Activated naive CD4-positive, alpha-beta T cell treated with anti-CD3 and anti-CD28 coated beads, Interleukin-2, amount 10 ng/mL, durations not matched to agents 7 days and 5 days (primary cell): ENCODE results near the gene HSPA9.

ENCODE experiments used
- CTCF ChIA-PET: fragments of 350-600 bp; sonication (Branson Sonifier 250); formaldehyde crosslinking; loops from one replicate; lab custom pipeline; 2021; ENCODE audit warnings: antibody characterized with exemption; lab: Charles Lee
- DNase-seq: peaks from one replicate; pipeline ENCODE4 v3.0.0-alpha.2; 2020
- H3K27ac Mint-ChIP-seq: one replicate; pipeline ENCODE4 v1.8.0; 2021; ENCODE audit warnings: mild to moderate bottlenecking, moderate library complexity, mixed read lengths
- H3K27me3 Mint-ChIP-seq: one replicate; pipeline ENCODE4 v1.8.0; 2021; ENCODE audit warnings: mild to moderate bottlenecking, mixed read lengths
- H3K36me3 Mint-ChIP-seq: one replicate; pipeline ENCODE4 v1.8.0; 2021; ENCODE audit warnings: mixed read lengths
- H3K4me1 Mint-ChIP-seq: one replicate; pipeline ENCODE4 v1.8.0; 2021; ENCODE audit warnings: mixed read lengths
- H3K4me3 Mint-ChIP-seq: one replicate; pipeline ENCODE4 v1.8.0; 2021; ENCODE audit warnings: mild to moderate bottlenecking, moderate library complexity, mixed read lengths
- H3K9me3 Mint-ChIP-seq: one replicate; pipeline ENCODE4 v1.8.0; 2021; ENCODE audit warnings: mixed read lengths

HSPA9 gene

DNA sequence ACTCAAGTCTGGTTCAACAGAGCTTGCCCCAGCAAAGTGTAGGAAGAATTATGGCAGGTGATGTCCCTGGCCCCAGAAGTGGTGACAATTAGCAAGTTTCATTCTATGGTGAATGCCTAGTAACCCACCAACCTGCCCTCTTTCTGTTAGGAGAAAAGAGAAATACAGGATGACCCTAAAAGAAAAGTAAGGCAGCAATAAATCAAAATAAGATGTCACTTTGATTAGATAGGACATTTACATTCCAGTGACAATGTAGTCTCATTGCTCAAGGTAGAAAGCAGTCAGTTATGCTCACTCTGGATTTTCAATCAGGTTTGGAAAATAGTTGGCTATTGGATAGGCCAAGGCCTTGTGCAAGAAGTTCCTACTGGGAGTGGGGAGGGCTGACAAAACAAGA is 5.6 kb upstream of the HSPA9 start:
- Mint-ChIP-seq H3K36me3 (peaks cover 2% of the 10 kb centered on the region), H3K4me1 (peaks cover 15% of the 10 kb centered on the region), H3K4me3 (no peak overlapping the region), H3K27ac (no peak overlapping the region), H3K9me3 (no peaks in the 10 kb centered on the region), H3K27me3 (peaks cover 24% of the 10 kb centered on the region)
- no peak for DNase-seq
- CTCF ChIA-PET, result interaction anchor here (1.1 to 3.2 kb wide), 2 partner anchors 15 to 681 kb away, joined by 3 to 17 read pairs; no protein-coding TSS in a partner anchor

DNA sequence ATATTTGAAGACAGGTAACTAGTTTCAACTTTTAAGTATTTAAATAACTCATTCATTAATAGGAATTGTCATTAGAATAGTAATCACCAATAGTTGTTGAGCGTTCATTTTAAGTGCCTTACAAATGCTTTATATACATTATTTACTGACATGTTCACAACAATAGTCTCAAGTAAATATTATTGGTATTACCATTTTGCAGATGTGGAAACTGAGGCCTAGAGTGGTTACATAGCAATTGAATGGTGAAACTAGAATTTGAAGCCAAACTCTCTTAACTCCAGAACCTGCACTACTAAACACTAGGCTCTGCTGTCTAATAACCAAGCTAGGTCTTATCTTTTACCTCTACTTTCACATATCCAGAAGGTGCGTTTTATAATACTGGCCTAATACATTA is 4.8 kb upstream of the HSPA9 start:
- peaks cover 4% of the 10 kb centered on the region for H3K36me3 Mint-ChIP-seq
- CTCF ChIA-PET, result interaction anchor here (0.6 to 3.2 kb wide), 20 partner anchors 8 to 682 kb away, joined by 3 to 17 read pairs (median 3); no protein-coding TSS in a partner anchor
- DNase-seq, result no peak
- no peak overlapping the region for H3K27ac Mint-ChIP-seq
- H3K9me3 Mint-ChIP-seq, result no peaks in the 10 kb centered on the region
- peaks cover 20% of the 10 kb centered on the region for H3K27me3 Mint-ChIP-seq
- H3K4me3 Mint-ChIP-seq, result no peak overlapping the region
- H3K4me1 Mint-ChIP-seq, result peaks cover 17% of the 10 kb centered on the region

DNA sequence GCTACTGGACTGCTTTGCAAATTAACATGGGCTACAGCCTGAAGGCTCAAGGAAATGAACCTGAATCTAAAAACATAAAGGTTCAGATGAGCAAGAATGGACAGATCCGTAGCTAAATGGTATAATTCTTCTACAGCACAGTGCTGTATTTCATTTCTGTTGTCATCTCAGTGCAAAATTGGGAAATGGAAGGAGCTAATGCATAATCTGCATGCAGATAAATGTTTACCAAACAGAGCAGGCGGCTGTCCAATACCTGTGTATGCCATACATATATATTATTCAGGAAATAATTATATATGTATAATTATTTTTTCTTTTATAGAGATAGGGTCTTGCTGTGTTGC is 4.3 kb upstream of the HSPA9 start:
- peaks cover 9% of the 10 kb centered on the region for H3K36me3 Mint-ChIP-seq

DNA sequence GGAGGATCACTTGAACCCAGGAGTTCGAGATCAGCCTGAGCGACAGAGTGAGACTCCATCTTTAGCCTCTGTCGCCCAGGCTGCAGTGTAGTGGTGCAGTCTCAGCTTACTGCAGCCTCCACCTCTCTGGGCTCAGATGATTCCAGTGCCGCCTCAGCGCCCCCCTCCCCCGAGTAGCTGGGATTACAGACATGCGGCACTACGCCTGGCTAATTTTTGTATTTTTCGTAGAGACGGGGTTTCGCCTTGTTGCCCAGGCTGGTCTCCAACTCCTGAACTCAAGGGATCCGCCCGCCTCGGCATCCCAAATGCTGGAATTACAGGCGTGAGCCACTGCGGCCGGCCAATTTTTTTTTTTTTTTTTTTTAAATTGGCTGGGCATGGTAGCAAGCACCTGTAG is 2.3 kb upstream of the HSPA9 start:
- H3K4me1 Mint-ChIP-seq, result peaks cover 34% of the 10 kb centered on the region
- no peak overlapping the region for H3K4me3 Mint-ChIP-seq
- CTCF ChIA-PET, result interaction anchor here (0.8 kb wide), 1 partner anchor 16 kb away, joined by 3 read pairs; no protein-coding TSS in a partner anchor
- peaks cover 23% of the 10 kb centered on the region for H3K36me3 Mint-ChIP-seq
- H3K9me3 Mint-ChIP-seq, result no peaks in the 10 kb centered on the region
- no peaks in the 10 kb centered on the region for H3K27me3 Mint-ChIP-seq
- DNase-seq, result no peak
- peak overlapping the region; percentile 56 for H3K27ac Mint-ChIP-seq

More for the DNA sequence above, 4.3 kb upstream of the HSPA9 start:
- Mint-ChIP-seq H3K9me3 (no peaks in the 10 kb centered on the region), H3K27me3 (peaks cover 16% of the 10 kb centered on the region), H3K4me3 (no peak overlapping the region), H3K4me1 (peaks cover 21% of the 10 kb centered on the region), H3K27ac (no peak overlapping the region)
- DNase-seq, result no peak
- CTCF ChIA-PET, result interaction anchor here (0.6 to 3.2 kb wide), 24 partner anchors 9 to 683 kb away, joined by 3 to 17 read pairs (median 3); no protein-coding TSS in a partner anchor

DNA sequence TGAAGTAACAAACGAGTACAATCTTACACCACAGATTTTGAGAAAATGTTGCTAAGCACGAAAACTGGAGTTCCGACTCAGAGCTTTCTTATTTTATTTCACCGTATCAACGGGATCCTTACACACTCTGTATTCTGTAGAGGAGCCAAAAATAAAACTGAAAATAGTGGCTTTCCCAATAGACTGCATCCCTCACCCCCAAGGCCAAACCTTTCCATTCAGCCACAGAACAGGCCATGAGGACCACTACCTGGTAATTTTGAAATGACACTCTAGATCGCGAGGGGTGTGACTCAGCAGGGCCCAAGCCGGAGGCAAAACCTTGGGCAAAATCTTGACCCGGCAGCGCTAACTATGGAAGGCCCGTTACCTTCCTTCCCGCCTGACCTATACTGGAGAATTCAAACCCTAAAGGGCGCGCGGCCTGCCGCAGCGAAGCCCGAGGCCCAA is 432 bp downstream of the HSPA9 start:
- no peak for DNase-seq
- H3K27me3 Mint-ChIP-seq, result no peaks in the 10 kb centered on the region
- peak overlapping the region; percentile 99 for H3K27ac Mint-ChIP-seq
- peak overlapping the region; percentile 93 for H3K4me3 Mint-ChIP-seq
- H3K36me3 Mint-ChIP-seq, result peaks cover 39% of the 10 kb centered on the region
- CTCF ChIA-PET, result interaction anchor here (1.5 kb wide), 1 partner anchor 221 kb away, joined by 4 read pairs; no protein-coding TSS in a partner anchor
- peaks cover 48% of the 10 kb centered on the region for H3K4me1 Mint-ChIP-seq
- no peaks in the 10 kb centered on the region for H3K9me3 Mint-ChIP-seq

DNA sequence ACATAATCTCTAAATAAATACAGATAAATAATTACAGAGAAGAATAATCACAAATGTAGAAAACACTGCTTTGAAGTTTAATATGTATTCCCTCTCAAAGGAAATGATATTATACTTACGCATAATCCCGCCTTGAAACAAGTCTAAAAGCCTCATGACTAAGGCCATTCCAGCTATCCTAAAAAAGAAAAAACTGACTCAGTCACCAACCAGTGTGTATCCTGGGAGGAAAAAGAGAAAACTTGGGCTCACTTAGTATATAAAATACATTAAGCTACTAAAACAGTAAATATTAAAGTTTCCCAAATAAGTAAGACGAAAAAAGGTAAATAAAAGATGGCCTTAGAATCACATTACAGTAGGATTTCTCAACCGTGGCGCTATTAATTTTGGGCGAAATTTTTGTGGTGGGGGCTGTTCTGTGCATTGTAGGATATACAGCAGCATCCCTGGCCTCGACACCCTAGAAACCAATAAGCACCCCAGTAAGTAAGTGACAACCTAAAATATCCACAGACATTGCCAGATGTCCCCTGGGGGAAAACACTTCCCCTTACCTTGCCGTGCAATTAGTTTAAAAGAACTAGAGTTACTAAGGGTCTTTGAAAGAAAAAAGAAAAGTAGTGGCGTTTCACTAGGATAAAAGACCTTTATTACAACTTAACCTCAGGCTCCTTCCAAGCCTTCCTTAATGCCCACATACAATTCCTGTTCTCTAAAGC is 1.1 kb downstream of the HSPA9 start:
- Mint-ChIP-seq H3K9me3 (no peaks in the 10 kb centered on the region), H3K4me1 (peaks cover 47% of the 10 kb centered on the region), H3K36me3 (peaks cover 44% of the 10 kb centered on the region), H3K4me3 (peak overlapping the region; percentile 93), H3K27me3 (no peaks in the 10 kb centered on the region), H3K27ac (peak overlapping the region; percentile 99)
- CTCF ChIA-PET, result no interaction called here
- DNase-seq, result no peak

DNA sequence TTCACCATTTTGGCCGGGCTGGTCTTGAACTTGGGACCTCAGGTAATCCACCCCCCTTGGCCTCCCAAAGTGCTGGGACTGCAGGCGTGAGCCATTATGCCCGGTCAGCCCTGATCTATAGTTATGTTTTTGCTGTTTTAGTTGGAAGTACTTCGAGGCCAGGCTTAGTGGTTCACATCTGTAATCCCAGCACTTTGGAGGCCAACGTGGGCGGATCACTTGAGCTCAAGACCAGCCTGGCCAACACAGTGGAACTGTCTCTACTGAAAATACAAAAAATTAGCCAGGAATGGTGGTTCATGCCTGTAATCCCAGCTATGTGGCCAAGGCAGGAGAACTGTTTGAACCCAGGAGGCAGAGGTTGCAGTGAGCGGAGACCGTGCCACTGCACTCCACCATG is 2.0 kb downstream of the HSPA9 start:
- Mint-ChIP-seq H3K36me3 (peaks cover 53% of the 10 kb centered on the region), H3K27ac (no peak overlapping the region), H3K27me3 (no peaks in the 10 kb centered on the region), H3K4me3 (no peak overlapping the region), H3K4me1 (peaks cover 56% of the 10 kb centered on the region), H3K9me3 (no peaks in the 10 kb centered on the region)
- CTCF ChIA-PET, result no interaction called here
- DNase-seq, result no peak

DNA sequence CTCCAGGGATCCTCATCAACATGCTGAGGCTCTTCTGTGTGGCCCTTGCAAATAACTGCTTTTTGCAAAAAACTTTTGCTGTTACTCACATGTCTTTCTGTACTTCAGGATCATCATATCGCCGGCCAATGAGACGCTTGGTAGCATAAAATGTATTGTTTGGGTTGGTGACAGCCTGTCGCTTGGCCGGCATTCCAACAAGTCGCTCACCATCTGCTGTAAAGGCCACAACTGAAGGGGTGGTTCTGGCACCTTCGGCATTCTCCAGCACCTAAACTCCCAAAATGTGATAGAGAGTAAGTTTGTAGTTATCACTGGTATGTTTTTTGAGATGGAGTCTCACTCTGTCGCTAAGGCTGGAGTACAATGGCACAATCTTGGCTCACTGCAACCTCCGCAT is 4.3 kb downstream of the HSPA9 start:
- H3K27me3 Mint-ChIP-seq, result no peaks in the 10 kb centered on the region
- no peak for DNase-seq
- CTCF ChIA-PET, result no interaction called here
- peaks cover 64% of the 10 kb centered on the region for H3K4me1 Mint-ChIP-seq
- H3K9me3 Mint-ChIP-seq, result no peaks in the 10 kb centered on the region
- no peak overlapping the region for H3K4me3 Mint-ChIP-seq
- H3K27ac Mint-ChIP-seq, result no peak overlapping the region
- peaks cover 72% of the 10 kb centered on the region for H3K36me3 Mint-ChIP-seq

DNA sequence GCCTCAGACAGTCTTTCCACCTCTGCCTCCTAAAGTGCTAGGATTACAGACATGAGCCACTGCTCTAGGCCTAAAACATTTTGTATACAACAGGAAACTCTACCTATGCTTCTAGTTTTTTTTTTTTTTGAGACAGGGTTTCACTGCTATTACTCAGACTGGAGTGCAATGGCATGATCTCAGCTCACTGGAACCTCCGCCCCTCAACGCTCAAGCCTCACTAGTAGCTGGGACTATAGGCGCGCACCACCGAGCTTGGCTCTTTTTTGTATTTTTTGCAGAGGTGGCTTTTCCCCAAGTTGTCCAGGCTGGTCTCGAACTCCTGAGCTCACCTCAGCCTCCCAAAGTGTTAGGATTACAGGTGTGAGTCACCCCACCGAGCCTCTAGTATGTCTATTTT is 5.4 kb downstream of the HSPA9 start:
- H3K4me1 Mint-ChIP-seq, result peaks cover 70% of the 10 kb centered on the region
- no peaks in the 10 kb centered on the region for H3K27me3 Mint-ChIP-seq
- peaks cover 78% of the 10 kb centered on the region for H3K36me3 Mint-ChIP-seq
- no peak overlapping the region for H3K4me3 Mint-ChIP-seq
- H3K9me3 Mint-ChIP-seq, result no peaks in the 10 kb centered on the region
- CTCF ChIA-PET, result no interaction called here
- DNase-seq, result no peak
- H3K27ac Mint-ChIP-seq, result peak overlapping the region; percentile 75

DNA sequence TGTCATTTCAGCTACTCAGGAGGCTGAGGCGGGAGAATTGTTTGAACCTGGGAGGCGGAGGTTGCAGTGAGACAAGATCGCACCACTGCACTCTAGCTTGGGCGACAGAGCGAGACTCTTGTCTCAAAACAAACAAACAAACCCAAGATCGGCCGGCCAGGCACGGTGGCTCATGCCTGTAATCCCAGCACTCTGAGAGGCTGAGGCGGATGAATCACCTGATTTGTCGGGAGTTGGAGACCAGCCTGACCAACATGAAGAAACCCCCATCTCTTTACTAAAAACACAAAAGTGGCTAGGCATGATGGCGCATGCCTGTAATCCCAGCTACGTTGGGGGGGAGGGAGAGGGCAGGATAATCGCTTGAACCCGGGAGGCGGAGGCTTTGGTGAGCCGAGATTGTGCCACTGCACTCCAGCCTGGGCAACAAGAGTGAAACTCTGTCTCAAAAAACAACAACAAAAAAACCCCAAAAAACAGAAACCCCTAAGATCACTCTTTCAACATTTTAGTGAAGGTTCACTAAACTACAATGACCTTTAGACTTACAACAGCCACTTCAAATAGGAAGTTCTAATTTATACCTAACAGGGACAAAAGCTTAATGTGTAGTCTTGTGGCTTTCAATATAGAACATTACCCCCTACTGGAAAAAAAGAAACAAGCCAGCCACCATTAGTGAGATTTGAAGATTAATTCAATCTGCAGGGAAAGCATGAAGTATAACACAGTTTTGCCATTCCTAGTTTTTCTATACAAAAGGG is 7.0 kb downstream of the HSPA9 start:
- Mint-ChIP-seq H3K4me3 (no peak overlapping the region), H3K27ac (peak overlapping the region; percentile 51), H3K4me1 (peaks cover 68% of the 10 kb centered on the region), H3K9me3 (no peaks in the 10 kb centered on the region), H3K27me3 (no peaks in the 10 kb centered on the region), H3K36me3 (peaks cover 76% of the 10 kb centered on the region)
- CTCF ChIA-PET, result interaction anchor here (0.9 to 1.2 kb wide), 2 partner anchors 17 to 20 kb away, joined by 4 read pairs; no protein-coding TSS in a partner anchor
- no peak for DNase-seq

DNA sequence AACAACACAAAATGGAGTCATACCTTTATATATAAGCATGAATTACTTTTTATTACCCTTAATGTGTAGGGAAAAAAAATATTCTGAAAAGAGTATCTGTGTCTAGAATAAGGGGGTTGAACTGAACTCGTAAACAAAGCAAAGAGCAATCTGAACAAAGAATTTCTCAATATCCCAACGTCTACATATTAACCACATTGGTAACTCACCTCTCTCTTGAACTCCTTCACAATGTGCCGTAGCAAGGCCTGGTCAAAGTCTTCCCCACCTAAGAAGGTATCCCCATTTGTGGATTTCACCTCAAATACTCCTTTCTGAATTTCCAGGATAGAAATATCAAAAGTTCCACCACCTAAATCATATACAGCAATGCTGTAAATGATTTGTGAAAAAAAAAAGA is 8.4 kb downstream of the HSPA9 start:
- Mint-ChIP-seq H3K36me3 (peaks cover 68% of the 10 kb centered on the region), H3K9me3 (no peaks in the 10 kb centered on the region), H3K4me3 (no peak overlapping the region), H3K27me3 (no peaks in the 10 kb centered on the region), H3K4me1 (peaks cover 58% of the 10 kb centered on the region), H3K27ac (peak overlapping the region; percentile 94)
- CTCF ChIA-PET, result interaction anchor here (0.7 kb wide), 1 partner anchor 404 kb away, joined by 3 read pairs; no protein-coding TSS in a partner anchor
- no peak for DNase-seq

DNA sequence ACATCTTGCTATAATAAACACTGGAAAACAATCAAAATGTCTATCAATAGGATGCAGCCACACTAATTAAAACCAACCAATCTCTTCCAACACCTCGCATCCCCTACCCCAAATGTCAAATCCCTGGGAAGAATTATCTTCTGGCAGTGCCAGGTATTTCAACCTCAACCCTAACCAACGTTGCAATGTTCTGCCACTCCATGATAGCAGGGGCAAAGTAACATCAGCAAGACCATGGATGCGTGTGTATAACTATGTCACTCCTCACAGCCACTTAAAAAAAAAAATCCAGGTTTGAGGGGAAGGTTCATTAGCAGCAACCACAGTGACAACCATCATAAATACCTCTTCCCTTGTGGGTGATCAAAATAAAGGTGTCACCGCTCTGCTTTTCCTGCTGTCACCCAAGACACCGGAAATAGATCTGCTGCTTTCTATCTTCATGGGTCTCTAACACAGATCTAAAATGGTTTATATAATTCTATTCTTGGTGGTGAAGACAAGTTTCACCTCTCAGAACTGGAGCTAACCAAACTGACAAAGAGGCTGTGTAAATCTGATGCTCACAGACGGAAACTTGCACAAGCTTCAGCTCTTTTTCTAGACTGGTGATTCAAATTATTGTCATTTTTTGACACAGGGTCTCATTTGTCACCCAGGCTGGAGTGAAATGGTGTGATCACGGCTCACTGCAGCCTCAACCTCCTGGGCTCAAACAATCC is 9.9 kb downstream of the HSPA9 start:
- Mint-ChIP-seq H3K36me3 (peaks cover 70% of the 10 kb centered on the region), H3K9me3 (no peaks in the 10 kb centered on the region), H3K27me3 (no peaks in the 10 kb centered on the region), H3K27ac (peak overlapping the region; percentile 94), H3K4me3 (peak overlapping the region; percentile 27), H3K4me1 (peaks cover 54% of the 10 kb centered on the region)
- no peak for DNase-seq
- CTCF ChIA-PET, result interaction anchor here (1.2 kb wide), 2 partner anchors 21 to 116 kb away, joined by 3 read pairs; no protein-coding TSS in a partner anchor

DNA sequence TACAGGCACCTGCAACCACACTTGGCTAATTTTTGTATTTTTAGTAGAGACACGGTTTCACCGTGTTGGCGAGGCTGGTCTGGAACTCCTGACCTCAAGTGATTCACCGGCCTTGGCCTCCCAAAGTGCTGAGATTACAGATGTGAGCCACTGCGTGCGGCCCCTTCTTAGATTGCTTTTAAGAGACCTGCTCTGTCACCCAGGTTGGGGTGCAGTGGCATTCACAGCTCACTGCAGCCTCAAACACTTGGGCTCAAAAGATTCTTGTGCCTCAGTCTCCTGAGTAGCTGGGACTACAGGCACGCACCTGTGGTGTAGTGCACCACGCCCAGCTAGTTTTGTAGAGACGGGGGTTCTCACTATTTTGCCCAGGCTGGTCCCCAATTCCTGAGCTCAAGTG is 11.0 kb downstream of the HSPA9 start:
- Mint-ChIP-seq H3K27ac (peak overlapping the region; percentile 94), H3K36me3 (peaks cover 74% of the 10 kb centered on the region), H3K4me1 (peaks cover 51% of the 10 kb centered on the region), H3K27me3 (no peaks in the 10 kb centered on the region), H3K4me3 (no peak overlapping the region), H3K9me3 (no peaks in the 10 kb centered on the region)
- CTCF ChIA-PET, result no interaction called here
- DNase-seq, result no peak
